Tibial nerve (tissue), 4 donors: ENCODE measurements around the gene MBTD1. TPM values are rescaled to one million over a fixed set of nuclear protein-coding genes. Genes with fewer than 3 reads are reported as not detected.
"Not testable (repeated sequence)": the region's sequence is repeated elsewhere in the genome, so short reads cannot be mapped to it uniquely, and the experiment has no call there.

ENCODE experiments used
- DNase-seq, 2 donors: peaks; one replicate each; pipeline ENCODE4 v3.0.0-alpha.2; 2019; ENCODE audit warnings: low spot score in 2 of 2
- H3K27ac ChIP-seq, 4 donors: fragments of 200-600 bp; sonication (generic) in 3 of 4; one replicate each; pipeline ENCODE4 v1.5.1; 2017 to 2019; ENCODE audit warnings: mild to moderate bottlenecking in 1 of 4
- H3K27me3 ChIP-seq, 2 donors: fragments of 200-600 bp; sonication (generic) in 1 of 2; one replicate each; pipeline versions ENCODE4 v1.5.1 to v1.6.0; 2017 to 2019
- H3K36me3 ChIP-seq, 3 donors: fragments of 200-600 bp; sonication (generic); one replicate each; pipeline ENCODE4 v1.5.1; 2018 to 2019
- H3K4me1 ChIP-seq, 4 donors: fragments of 200-600 bp; sonication (generic) in 3 of 4; one replicate each; pipeline ENCODE4 v1.5.1; 2017 to 2019
- H3K4me3 ChIP-seq, 4 donors: fragments of 200-600 bp; sonication (generic) in 3 of 4; one replicate each; pipeline ENCODE4 v1.5.1; 2017 to 2019; ENCODE audit warnings: mild to moderate bottlenecking in 1 of 4, moderate library complexity in 1 of 4
- H3K9me3 ChIP-seq, 4 donors: fragments of 200-600 bp; sonication (generic) in 3 of 4; one replicate each; pipeline ENCODE4 v1.5.1; 2017 to 2019
- CTCF ChIP-seq, 5 experiments: fragments of 200-600 bp in 3 of 5; fragments of 450-650 bp in 2 of 5; sonication (generic) in 3 of 5; IDR thresholded peaks; one replicate each; pipeline ENCODE4 v1.5.1; 2016 to 2019; ENCODE audit warnings: antibody characterized with exemption in 5 of 5, mild to moderate bottlenecking in 3 of 5, moderate library complexity in 2 of 5
- EP300 ChIP-seq, 2 donors: sonication (generic); formaldehyde crosslinking; IDR thresholded peaks; one replicate each; pipeline ENCODE4 v1.6.1; 2017; ENCODE audit warnings: antibody characterized with exemption in 2 of 2, mild to moderate bottlenecking in 1 of 2
- POLR2A ChIP-seq, 2 donors: fragments of 450-650 bp; IDR thresholded peaks; one replicate each; pipeline ENCODE4 v1.6.1; 2017; ENCODE audit warnings: antibody characterized with exemption in 2 of 2, mild to moderate bottlenecking in 2 of 2, moderate library complexity in 2 of 2
- WGBS, 2 donors: methylation state at CpG; one replicate each; pipeline ENCODE4 v1.1.5; 2018; 5-methylcytosine and 5-hydroxymethylcytosine counted together
- total RNA-seq, 4 donors: library from RNA; depleted of rRNA; stranded (reverse); fragments of >200 nt; gene quantifications; one replicate each; pipeline ENCODE4 v1.1.0, GENCODE V29; 2016

MBTD1 gene
- total RNA-seq, 4 donors from 2014 or later: 10.8 to 18.8 (median 16.3) TPM

DNA sequence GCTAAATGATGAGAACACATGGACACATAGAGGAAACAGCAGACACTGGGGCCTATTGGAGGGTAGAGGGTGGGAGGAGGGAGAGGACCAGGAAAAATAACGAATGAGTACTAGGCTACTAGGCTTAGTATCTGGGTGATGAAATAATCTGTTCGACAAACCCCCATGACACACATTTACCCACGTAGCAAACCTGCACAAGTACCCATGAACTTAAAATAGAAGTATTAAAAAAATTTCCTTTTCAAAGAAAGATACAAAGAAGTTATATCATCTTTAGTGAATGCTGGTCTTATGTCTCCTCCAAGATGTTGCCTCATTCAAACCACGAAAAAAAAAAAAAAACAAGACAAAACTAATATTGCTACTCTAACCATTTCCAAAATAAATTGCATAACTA, 31.7 kb downstream of the MBTD1 start:
- Histone ChIP-seq H3K9me3 (no peaks in the 10 kb centered on the region), H3K36me3 (peaks cover 0 to 17% (median 0%) of the 10 kb centered on the region in 3 donors), H3K27me3 (no peaks in the 10 kb centered on the region), H3K4me1 (peaks cover 0 to 15% (median 5%) of the 10 kb centered on the region in 4 donors), H3K27ac (peak overlapping the region in 2 of 4 donors; percentile 21 to 58), H3K4me3 (no peak overlapping the region)
- DNase-seq: no peak
- 44 to 47% methylated on average over 4 of the region's 4 CpGs for WGBS, 2 donors
- TF ChIP-seq EP300 (IDR thresholded peaks at IDR 0.05) (no peak), POLR2A (IDR thresholded peaks at IDR 0.05) (no peak), CTCF (IDR thresholded peaks at IDR 0.05) (no peak)

DNA sequence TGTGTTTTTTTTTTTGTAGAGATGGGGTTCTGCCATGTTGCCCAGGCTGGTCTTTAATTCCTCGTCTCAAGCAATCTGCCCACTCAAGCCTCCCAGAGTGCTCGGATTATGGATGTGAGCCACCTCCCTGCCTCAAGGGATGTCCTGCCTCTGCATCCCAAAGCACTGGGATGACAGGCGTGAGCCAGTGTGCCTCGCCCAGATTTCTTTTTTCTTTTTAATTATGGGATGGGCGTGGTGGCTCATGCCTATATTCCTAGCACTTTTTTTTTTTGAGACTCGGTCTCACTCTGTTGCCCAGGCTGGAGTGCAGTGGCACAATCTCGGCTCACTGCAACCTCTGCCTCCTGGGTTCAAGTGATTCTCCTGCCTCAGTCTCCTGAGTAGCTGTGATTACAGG, 34.3 kb downstream of the MBTD1 start:
- not testable (repeated sequence) for H3K9me3 ChIP-seq, H3K27ac ChIP-seq, DNase-seq, H3K4me3 ChIP-seq, H3K27me3 ChIP-seq
- Histone ChIP-seq H3K36me3 (peaks cover 0 to 43% (median 0%) of the 10 kb centered on the region in 3 donors), H3K4me1 (peaks cover 0 to 15% (median 5%) of the 10 kb centered on the region in 4 donors)
- 85 to 97% methylated on average over 7 of the region's 7 CpGs for WGBS, 2 donors

GRCh38 chr17:51224402-51225262, 35.2 kb downstream of the MBTD1 start:
- H3K27ac ChIP-seq: no peak overlapping the region
- no peaks in the 10 kb centered on the region for H3K9me3 ChIP-seq
- DNase-seq: no peak
- no peak overlapping the region for H3K4me3 ChIP-seq
- 55 to 57% methylated on average over 10 of the region's 10 CpGs for WGBS, 2 donors
- H3K36me3 ChIP-seq: peaks cover 0 to 52% (median 0%) of the 10 kb centered on the region in 3 donors
- TF ChIP-seq POLR2A (IDR thresholded peaks at IDR 0.05): no peak
- TF ChIP-seq EP300 (IDR thresholded peaks at IDR 0.05): no peak
- TF ChIP-seq CTCF (IDR thresholded peaks at IDR 0.05): no peak
- peaks cover 0 to 15% (median 5%) of the 10 kb centered on the region in 4 donors for H3K4me1 ChIP-seq
- no peaks in the 10 kb centered on the region for H3K27me3 ChIP-seq

DNA sequence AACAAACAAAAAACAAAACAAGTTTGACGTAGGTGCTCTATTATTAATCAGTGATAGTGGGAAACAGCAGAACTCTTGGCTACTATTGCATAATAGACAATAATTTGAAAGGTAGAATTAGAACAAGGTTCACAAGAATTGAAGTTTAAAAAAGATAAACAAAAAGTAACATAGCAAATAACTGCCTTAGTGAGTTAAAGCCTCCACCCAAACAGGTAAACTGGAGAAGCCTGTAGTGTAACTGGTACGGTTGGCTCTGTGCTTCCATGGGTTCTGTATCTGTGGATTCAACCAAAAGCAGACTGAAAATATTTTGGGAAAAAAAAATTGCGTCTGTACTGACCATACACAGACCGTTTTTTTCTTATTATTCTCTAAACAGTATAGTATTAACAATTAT, 38.5 kb downstream of the MBTD1 start:
- Histone ChIP-seq H3K9me3 (no peaks in the 10 kb centered on the region), H3K4me3 (no peak overlapping the region), H3K27ac (no peak overlapping the region), H3K36me3 (peaks cover 0 to 84% (median 0%) of the 10 kb centered on the region in 3 donors), H3K27me3 (no peaks in the 10 kb centered on the region), H3K4me1 (peaks cover 0 to 15% (median 5%) of the 10 kb centered on the region in 4 donors)
- DNase-seq: no peak
- WGBS, 2 donors: 87 to 90% methylated on average over 4 of the region's 4 CpGs
- TF ChIP-seq POLR2A (IDR thresholded peaks at IDR 0.05): no peak
- no peak for TF ChIP-seq CTCF (IDR thresholded peaks at IDR 0.05)
- TF ChIP-seq EP300 (IDR thresholded peaks at IDR 0.05): no peak

DNA sequence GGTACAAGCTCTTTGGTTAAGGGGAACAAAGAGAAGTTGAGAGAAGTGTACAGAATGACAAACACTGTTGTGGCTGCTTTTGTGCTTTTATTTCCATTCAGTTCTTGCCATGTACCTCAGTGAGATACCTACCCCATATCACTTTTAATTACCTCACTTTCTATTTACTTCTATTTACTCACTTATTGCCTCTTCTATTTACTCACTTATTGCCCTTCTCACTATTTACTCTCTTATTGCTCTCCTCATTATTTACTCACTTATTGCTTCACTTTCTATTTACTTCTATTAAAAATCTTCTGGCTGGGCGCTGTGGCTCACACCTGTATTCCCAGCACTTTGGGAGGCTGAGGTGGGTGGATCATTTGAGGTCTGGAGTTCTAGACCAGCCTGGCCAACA, 41.9 kb downstream of the MBTD1 start:
- H3K4me3 ChIP-seq: no peak overlapping the region
- no peaks in the 10 kb centered on the region for H3K9me3 ChIP-seq
- DNase-seq: no peak
- 97% methylated on average over 1 of the region's 1 CpG for WGBS, 2 donors
- H3K27ac ChIP-seq: no peak overlapping the region
- H3K36me3 ChIP-seq: peaks cover 0 to 94% (median 0%) of the 10 kb centered on the region in 3 donors
- TF ChIP-seq EP300 (IDR thresholded peaks at IDR 0.05) (no peak), CTCF (IDR thresholded peaks at IDR 0.05) (no peak), POLR2A (IDR thresholded peaks at IDR 0.05) (no peak)
- H3K4me1 ChIP-seq: peaks cover 0 to 6% (median 0%) of the 10 kb centered on the region in 4 donors
- no peaks in the 10 kb centered on the region for H3K27me3 ChIP-seq
